Measurements from ENCODE around the gene FBXO28. TPM values are rescaled to one million over a fixed set of nuclear protein-coding genes. Genes with fewer than 3 reads are reported as not detected.

The FBXO28 gene
- polyA plus RNA-seq (23.2 to 36.5 TPM (median 26.6 TPM) in 3 replicates), polyA minus RNA-seq (7.1 to 43.4 TPM (median 29.7 TPM) in 3 replicates)
- 20.6 TPM for polyA plus RNA-seq (2011; ENCODE audit: low read depth)
- polyA plus RNA-seq (2011; cell fraction: cytosol; rRNA removed), result 20.4 and 37.9 TPM in 2 replicates
- 22.9 and 31.7 TPM in 2 replicates for polyA plus RNA-seq (2011; cell fraction: nucleus; rRNA removed)
- polyA plus RNA-seq (2012; ENCODE audit: low replicate concordance), result 17.2 and 24.5 TPM in 2 replicates
- polyA minus RNA-seq (2011; cell fraction: cytosol; rRNA and poly(A)+ RNA removed), result 47.2 TPM
- 21.4 and 39.0 TPM in 2 replicates for polyA minus RNA-seq (2011; cell fraction: nucleus; rRNA and poly(A)+ RNA removed)

- dilution Hi-C loops (cut with MboI; ENCODE audit: extremely low pct_ligation_motif_present, low sequenced_read_pairs), result no loop called here
- peak; percentile 59 for FAIRE-seq
Observed at GRCh38 chr1:224113918-224114786, at the start of gene FBXO28. TSS of gene FBXO28 (plus strand) at chr1:224114111. CDS start at chr1:224114130, 19 bp downstream.

GRCh38 chr1:224064150-224064549 is 49.8 kb upstream of the FBXO28 start:
- Histone ChIP-seq H3K4me1 (ENCODE audit: control insufficient read depth, extremely low read depth, insufficient read depth, low read length) (peaks cover 16% of the 10 kb centered on the region), H4K20me1 (ENCODE audit: control insufficient read depth, extremely low read depth, insufficient read depth, low read length) (no peaks in the 10 kb centered on the region), H3K9me3 (ENCODE audit: control insufficient read depth, low read depth, low read length) (no peaks in the 10 kb centered on the region), H2AFZ (ENCODE audit: control insufficient read depth, low read length) (no peak overlapping the region), H3K4me3 (ENCODE audit: control insufficient read depth in 2 of 3, extremely low read depth in 1 of 3, insufficient read depth in 2 of 3, low read depth in 1 of 3, low read length in 3 of 3) (no peak overlapping the region), H3K9ac (ENCODE audit: control insufficient read depth, extremely low read depth, insufficient read depth, low read length) (no peak overlapping the region), H3K9me1 (ENCODE audit: control insufficient read depth, extremely low read depth, insufficient read depth, low read length) (no peaks in the 10 kb centered on the region), H3K27me3 (ENCODE audit: control insufficient read depth, extremely low read depth, insufficient read depth, low read length) (no peaks in the 10 kb centered on the region), H3K4me2 (ENCODE audit: control insufficient read depth, extremely low read depth, insufficient read depth, low read depth, low read length) (no peak overlapping the region), H3K79me2 (ENCODE audit: control insufficient read depth, insufficient read depth, low read length) (no peaks in the 10 kb centered on the region), H3K36me3 (ENCODE audit: control insufficient read depth in 2 of 2, extremely low read depth in 1 of 2, insufficient read depth in 2 of 2, low read length in 2 of 2) (no peaks in the 10 kb centered on the region), H3K27ac (ENCODE audit: control insufficient read depth, insufficient read depth, low read length) (no peak overlapping the region)
- dilution Hi-C loops (cut with MboI; ENCODE audit: extremely low pct_ligation_motif_present, low sequenced_read_pairs), result no loop called here
- DNase-seq (ENCODE audit: low read depth, low spot score) (no peak), FAIRE-seq (no peak)
- TF ChIP-seq EZH2 (IDR thresholded peaks at IDR 0.05; ENCODE audit: low read length) (no peak), CTCF (optimal IDR thresholded peaks at IDR 0.05 in 1 of 3, IDR thresholded peaks at IDR 0.05 in 1 of 3, conservative IDR thresholded peaks at IDR 0.05 in 1 of 3; ENCODE audit: extremely low read depth in 1 of 3, insufficient read depth in 2 of 3, low read length in 3 of 3) (no peak)

More at GRCh38 chr1:224113918-224114786, at the start of gene FBXO28:
- H3K9me3 ChIP-seq (ENCODE audit: control insufficient read depth, low read depth, low read length), result no peaks in the 10 kb centered on the region
- peak; percentile 67 for DNase-seq (ENCODE audit: low read depth, low spot score)
- TF ChIP-seq EZH2 (IDR thresholded peaks at IDR 0.05; ENCODE audit: low read length) (no peak), CTCF (optimal IDR thresholded peaks at IDR 0.05 in 1 of 3, IDR thresholded peaks at IDR 0.05 in 1 of 3, conservative IDR thresholded peaks at IDR 0.05 in 1 of 3; ENCODE audit: extremely low read depth in 1 of 3, insufficient read depth in 2 of 3, low read length in 3 of 3) (no peak)
- peak within 1 kb of the TSS; percentile 87 for H2AFZ ChIP-seq (ENCODE audit: control insufficient read depth, low read length)
- peak within 1 kb of the TSS; percentile 83 for H3K27ac ChIP-seq (ENCODE audit: control insufficient read depth, insufficient read depth, low read length)
- no peaks in the 10 kb centered on the region for H3K27me3 ChIP-seq (ENCODE audit: control insufficient read depth, extremely low read depth, insufficient read depth, low read length)
- H3K4me2 ChIP-seq (ENCODE audit: control insufficient read depth, extremely low read depth, insufficient read depth, low read depth, low read length), result peak within 1 kb of the TSS; percentile 92
- H3K4me1 ChIP-seq (ENCODE audit: control insufficient read depth, extremely low read depth, insufficient read depth, low read length), result peaks cover 5% of the 10 kb centered on the region
- H3K79me2 ChIP-seq (ENCODE audit: control insufficient read depth, insufficient read depth, low read length), result peaks cover 46% of the 10 kb centered on the region
- no peaks in the 10 kb centered on the region for H3K9me1 ChIP-seq (ENCODE audit: control insufficient read depth, extremely low read depth, insufficient read depth, low read length)
- peak within 1 kb of the TSS; percentile 89 for H3K9ac ChIP-seq (ENCODE audit: control insufficient read depth, extremely low read depth, insufficient read depth, low read length)
- no peaks in the 10 kb centered on the region for H4K20me1 ChIP-seq (ENCODE audit: control insufficient read depth, extremely low read depth, insufficient read depth, low read length)
- no peaks in the 10 kb centered on the region for H3K36me3 ChIP-seq (ENCODE audit: control insufficient read depth in 2 of 2, extremely low read depth in 1 of 2, insufficient read depth in 2 of 2, low read length in 2 of 2)
- H3K4me3 ChIP-seq (ENCODE audit: control insufficient read depth in 2 of 3, extremely low read depth in 1 of 3, insufficient read depth in 2 of 3, low read depth in 1 of 3, low read length in 3 of 3), result peak within 1 kb of the TSS; percentile 83 to 89 (median 87)

Measured in keratinocyte (primary cell).